Pons (tissue), 1 donor: ENCODE data around the gene FOXP2.
"Not testable (repeated sequence)": the region's sequence is repeated elsewhere in the genome, so short reads cannot be mapped to it uniquely, and the experiment has no call there.

Source experiments
- DNase-seq: peaks from one replicate; pipeline ENCODE4 v3.0.0-alpha.2; 2016; ENCODE audit warnings: low spot score

Gene FOXP2

DNA sequence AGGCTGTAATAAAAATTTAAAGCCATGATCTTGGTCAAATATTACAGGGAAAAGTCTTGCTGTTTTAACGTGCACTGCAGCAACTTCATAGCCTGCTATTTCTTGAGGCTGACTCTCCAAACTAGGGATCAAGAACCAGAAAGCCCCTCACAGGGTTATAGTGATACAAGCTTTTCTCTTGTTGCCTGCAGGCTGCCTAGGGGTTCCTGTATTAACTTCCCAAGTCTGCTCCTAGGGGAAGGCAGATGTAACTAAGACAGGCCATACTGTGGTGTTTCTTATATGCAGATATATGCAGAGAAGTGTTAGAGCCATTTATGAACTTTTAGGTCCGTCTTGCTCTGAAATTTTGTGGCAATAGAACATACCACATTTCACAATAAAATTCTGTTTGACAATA is 175.7 kb downstream of the FOXP2 start:
- DNase-seq, result no peak

DNA sequence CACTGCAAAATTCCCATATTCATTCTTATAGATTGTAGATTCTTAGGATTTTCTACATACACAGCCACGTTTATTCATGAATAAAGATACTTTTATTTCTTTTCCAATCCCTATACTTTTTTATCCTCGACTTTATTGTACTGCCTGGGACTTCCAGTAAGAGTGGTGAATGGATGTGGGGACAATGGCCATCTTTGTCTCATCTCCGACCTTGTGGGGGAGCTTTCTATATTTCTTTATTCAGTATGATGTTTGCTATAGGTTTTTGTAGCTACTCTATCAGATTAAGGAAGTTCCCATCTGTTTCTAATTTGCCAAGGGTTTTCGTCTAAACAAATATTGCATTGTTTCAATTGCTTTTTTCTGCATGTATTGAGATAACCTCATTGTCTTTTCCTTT is 184.3 kb downstream of the FOXP2 start:
- no peak for DNase-seq

DNA sequence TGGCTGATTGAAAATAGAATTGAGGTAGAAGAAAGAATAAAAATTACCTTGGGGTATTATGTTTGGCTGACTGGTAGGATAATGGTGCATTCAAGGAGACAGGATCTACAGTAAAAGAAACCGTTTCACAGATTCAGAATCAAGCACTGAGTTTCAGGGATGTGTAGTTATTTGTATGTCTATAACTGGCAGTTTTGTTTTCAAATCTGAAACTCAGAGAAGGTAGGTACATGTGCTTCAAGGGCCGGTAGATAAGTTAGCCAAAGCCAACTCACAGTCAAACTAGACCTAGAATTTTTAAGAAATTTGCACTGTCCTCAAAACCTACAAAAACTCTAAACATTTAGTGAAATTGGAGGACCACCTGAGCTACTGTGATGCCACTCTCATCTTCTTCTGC is 191.5 kb downstream of the FOXP2 start:
- DNase-seq, result no peak

DNA sequence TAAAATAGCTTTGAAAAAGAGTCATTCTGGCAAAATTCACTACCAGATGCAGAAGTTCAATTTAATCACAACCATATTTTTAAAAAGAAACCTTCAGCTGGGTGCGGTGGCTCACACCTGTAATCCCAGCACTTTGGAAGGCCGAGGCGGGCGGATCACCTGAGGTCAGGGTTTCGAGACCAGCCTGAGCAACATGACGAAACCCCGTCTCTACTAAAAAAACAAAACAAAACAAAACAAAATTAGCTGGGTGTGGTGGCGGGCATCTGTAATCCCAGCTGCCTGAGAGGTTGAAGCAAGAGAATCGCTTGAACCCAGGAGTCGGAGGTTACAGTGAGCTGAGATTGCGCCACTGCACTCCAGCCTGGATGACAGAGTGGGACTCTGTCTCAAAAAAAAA is 194.2 kb downstream of the FOXP2 start:
- not testable (repeated sequence) for DNase-seq

DNA sequence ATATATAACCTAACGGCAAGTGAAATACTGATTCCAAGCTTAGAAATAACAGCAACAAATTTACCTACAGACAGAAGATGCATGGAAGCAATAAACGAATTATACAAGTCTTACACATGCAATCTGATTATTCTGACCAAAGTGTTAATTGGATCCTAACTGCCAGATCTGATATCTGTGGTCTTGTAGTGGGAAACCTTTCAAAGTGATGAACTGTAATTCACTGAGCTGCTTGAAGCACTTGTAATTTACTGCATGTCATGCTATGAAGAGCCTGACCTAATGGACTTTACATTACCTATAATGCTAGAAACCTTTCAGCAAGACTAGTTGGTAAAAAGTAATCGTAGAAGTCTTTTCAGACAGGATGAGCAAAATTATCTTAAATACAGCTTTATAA is 205.6 kb downstream of the FOXP2 start:
- no peak for DNase-seq

DNA sequence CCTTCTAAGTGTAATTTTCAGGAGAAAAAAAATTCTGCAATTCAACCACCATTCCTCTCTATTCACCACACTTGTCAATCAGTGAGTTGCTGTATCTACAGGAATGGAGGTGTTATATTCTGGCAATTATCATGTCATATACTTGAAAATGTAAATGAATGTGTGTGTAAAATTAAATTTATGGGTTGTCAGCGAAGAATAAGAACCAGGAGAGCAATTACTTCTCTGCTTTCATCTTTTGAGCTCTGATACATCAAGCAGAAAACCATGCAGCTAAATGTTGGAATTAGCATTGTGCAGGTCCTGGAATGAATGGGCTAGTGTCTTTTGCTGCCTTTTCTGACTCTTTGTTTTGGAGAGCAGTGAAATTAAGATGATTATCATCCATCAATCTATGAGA is 207.6 kb downstream of the FOXP2 start:
- DNase-seq, result peak; percentile 15

DNA sequence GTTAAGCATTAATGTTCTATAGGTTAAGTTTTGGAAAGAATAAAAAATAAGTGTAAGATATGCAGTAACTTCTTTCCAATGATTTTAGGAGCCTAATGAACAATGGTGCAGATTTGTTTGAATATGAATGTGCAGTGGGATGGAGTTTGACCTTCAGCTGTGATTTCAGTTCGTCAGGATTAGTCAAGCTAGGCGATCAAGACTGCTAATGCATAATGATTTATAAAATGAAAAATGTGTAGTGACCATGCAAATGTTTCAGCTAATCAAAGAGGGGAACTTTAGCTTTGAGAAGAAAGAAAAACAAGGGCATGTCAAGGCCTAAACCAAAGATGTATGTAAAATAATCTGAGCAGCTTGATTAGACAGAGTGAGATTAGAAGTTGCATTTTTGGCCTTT is 208.5 kb downstream of the FOXP2 start:
- no peak for DNase-seq

DNA sequence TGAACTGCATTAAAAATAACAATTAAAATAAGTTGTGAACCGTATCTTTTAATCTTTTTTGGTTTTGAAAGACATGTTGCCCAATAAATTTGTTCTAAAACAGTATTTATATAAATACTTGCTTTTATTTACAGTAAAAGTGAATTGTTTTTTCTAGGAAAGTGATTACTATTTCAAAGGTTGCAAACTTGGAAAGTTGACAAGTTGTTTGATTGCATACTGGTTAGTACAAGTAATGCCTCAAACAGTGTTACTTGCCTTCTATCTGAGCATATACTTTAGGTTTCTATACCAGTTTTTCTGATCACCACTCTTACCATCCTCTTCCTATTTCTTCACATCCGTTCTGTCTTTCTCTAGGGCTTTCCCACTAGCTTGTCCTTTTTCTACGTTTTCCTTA is 212.6 kb downstream of the FOXP2 start:
- no peak for DNase-seq

DNA sequence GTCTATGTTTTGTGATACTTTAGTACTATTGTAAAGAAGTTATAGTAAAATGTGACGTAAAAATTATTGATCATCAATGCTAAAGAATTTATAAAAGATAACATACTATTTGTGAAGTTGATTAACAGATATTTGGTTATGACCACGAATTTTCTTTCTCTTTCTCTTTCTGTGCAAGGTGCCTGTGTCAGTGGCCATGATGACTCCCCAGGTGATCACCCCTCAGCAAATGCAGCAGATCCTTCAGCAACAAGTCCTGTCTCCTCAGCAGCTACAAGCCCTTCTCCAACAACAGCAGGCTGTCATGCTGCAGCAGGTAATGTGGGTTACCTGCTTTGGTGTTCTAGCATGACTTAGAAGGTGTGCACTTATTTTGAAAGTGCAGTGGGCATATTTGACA is 213.7 kb downstream of the FOXP2 start:
- no peak for DNase-seq

DNA sequence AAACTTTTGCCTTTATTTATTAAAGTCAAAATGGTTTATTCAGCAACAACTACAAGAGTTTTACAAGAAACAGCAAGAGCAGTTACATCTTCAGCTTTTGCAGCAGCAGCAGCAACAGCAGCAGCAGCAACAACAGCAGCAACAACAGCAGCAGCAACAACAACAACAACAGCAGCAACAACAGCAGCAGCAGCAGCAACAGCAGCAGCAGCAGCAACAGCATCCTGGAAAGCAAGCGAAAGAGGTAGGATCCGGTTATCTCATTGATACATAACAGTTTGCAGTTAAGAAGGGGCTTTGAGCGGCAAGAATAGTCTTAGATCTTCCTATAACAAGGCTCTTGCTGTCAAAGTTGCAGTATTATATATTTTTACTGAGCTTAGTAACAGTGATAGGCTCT is 215.1 kb downstream of the FOXP2 start:
- peak; percentile 20 for DNase-seq

DNA sequence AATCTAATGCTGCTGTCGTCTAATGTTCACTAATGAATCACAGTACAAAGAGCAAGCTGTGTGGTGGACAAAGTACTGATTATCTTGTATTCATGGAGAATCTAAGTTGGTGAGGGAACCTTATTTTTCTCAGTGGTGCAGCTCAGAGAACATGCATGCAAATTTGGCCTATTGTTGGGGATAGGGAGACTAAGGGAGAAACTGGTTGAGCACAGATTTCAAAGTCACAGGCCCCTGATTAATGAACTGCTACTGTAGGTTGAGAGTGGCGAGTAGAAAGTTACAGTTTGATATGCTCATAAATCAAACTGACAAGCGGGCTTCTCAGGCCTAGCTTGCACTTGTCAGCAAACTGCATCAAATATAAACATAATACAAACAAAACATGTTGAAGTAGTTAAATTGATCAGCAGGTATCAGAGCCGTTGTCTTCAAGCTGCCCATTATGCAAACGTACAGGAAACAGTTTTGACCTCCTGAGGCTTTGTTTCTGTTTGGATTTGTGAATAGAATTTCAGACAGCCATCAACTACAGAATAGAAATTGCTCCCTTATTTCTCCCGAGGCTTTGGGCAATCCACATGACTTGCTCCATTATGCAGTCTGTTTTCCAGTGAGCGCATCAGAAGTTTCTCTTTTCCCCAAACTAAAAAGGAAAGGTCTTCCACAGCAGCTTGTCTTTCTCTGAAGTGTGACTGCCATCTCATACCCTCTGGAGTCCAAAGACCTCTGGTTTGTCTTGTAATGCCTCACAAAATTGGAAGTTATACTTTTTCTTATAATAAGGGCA is 215.8 kb downstream of the FOXP2 start:
- peak; percentile 87 for DNase-seq

DNA sequence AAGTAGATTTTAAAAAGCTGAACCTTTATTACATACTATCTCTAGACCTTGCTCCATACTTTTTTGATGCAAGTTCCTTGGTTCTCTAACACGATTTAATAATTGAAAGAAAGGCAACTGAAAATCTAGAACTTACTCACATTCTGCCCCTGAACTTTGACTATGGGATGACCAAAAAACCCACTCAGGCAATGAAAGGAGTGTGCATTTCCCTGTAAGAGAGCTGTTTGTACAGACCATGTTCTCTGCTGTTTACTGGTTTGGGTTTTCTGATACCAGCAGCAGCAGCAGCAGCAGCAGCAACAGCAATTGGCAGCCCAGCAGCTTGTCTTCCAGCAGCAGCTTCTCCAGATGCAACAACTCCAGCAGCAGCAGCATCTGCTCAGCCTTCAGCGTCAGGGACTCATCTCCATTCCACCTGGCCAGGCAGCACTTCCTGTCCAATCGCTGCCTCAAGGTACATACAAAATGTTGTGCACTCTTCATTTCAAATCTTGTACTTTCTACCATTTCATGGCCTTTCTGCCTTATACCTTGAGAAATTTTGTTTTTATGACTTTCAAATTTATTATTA is 216.7 kb downstream of the FOXP2 start:
- DNase-seq, result peak; percentile 7

DNA sequence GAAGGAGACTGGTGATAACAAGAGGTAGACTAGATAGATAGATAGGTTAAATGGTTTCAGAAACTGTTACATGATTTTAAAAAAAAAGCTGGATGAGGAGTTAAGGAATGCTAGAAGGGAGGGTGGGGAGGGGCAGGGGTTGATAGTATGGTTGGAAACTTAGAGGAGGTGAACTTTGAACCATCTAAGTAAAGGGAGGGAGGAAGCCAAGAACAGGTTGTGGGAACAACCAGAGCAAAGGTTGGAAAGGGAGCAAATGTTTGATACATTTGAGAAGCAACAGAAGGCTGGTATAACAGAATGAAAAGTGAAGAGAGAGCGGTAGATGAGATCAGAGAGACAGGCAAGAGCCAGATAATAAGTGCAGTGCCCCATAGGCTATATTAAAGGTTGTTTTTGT is 224.8 kb downstream of the FOXP2 start:
- no peak for DNase-seq

DNA sequence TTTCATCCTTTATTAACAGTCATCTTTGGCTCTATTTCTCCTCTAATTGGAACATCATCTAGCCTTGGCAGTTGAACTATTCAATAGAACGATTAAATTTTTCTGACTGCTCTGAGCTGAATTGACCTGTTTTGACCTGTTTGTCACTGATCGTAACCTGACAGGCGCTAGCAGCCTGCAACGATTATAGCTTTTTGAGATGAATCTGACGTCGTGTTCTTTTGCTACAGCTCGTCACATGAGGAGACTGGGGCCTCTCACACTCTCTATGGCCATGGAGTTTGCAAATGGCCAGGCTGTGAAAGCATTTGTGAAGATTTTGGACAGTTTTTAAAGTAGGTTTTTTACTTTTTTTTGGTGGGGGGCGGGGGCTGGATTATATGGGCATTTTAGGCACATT is 229.8 kb downstream of the FOXP2 start:
- no peak for DNase-seq

DNA sequence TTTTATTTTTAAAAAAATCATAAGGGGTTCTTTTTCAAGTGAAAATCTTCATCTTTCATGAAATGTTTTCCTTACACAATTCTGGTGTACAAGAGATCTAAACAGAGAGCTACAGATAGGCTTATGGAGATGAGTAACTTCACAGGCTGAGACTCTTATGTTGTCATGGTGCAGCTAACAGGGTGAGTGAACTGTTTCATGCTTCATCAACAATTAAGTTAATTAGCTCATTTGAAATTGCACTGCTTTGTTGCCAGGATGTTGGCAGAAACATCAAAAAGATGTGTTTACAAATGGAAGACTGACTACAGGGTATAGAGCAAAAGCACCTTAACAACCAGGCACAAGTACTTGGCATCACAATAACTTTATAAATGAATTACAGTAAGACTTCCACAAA is 230.8 kb downstream of the FOXP2 start:
- DNase-seq, result no peak

DNA sequence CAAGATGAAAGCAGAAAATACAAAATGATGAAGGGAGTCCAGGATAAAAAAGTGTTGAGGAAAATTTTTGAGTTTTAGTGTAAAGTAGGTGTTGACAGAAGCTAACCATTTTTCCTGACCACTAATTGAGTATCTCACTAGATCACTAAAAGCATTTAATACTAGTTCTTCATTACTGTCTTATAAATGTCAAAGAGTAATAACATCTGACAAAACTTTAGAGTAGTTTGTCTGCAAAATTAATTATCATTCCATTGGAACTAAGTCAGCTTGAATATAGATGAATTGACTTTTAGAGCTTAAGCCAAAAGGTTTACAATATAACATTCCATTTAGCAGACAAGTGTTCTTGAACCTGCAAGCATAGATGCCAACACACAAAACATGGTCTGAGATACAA is 232.9 kb downstream of the FOXP2 start:
- no peak for DNase-seq

DNA sequence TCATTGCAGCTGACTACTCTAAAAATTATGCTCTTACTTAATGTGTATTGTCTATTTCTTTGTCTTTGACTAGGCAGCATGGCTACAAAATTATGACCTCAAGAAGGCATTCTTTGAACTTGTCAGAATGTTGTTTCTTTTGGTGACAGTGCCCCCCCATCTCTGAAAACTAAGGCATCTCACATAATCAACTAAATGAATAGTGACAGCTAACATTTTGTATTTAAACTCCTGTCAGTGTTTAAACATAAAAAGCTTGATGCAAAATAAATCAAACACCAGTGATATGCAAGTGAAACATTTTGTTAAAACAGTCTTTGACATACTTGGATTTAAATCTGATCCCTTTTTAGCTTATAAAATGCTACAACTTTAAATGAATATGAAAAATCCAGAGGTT is 233.5 kb downstream of the FOXP2 start:
- no peak for DNase-seq

DNA sequence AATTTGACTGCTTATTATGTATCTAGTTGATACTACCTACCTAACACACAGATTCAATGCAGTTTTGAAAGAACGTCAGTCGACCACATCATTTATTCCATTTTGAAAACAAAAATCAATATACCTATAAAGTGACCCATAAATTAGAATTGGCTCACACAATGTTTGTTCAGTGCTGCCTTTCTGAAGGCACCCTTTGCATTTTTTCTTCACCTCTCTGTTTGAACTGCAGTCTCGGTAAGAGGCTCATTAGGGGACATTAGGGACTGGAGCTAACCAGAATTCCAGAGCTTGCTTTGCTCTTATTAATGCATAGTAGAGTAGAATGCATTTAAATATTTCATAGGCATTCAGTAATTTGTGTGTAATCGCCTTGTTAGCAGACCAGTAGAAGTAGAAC is 234.1 kb downstream of the FOXP2 start:
- no peak for DNase-seq

DNA sequence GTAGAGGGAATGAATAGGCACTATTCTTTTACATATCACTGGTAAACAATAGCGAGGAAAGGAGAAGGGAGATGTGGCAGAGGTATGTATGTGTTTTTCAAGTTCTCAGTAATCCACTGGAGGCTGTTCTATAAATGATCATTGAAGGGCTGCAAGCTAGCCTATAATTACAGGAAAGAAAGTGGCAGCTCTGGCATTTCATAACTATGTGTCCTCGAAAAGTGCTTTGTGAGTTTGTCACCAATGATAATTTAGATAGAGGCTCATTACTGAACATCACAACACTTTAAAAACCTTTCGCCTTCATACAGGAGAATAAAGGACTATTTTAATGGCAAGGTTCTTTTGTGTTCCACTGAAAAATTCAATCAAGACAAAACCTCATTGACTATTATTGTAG is 235.1 kb downstream of the FOXP2 start:
- DNase-seq, result no peak

DNA sequence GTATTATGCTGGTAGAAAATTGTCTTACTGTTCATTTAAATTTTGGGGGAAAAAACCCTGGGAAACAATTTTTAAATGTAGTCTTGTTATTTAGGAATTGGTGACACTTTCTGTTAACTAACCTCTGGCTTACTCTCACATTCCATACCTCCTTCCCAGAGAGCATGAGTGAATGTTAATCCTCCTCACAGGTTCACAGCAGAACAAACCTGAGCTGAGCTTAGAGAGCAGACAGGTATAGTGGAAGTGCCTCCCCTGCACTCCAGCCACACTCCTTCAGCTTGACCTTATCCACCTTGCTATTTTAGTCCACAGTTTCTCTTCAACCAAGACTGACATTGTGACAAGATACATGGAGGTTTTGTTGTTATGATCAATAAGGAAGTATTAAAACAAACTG is 235.9 kb downstream of the FOXP2 start:
- DNase-seq, result no peak

DNA sequence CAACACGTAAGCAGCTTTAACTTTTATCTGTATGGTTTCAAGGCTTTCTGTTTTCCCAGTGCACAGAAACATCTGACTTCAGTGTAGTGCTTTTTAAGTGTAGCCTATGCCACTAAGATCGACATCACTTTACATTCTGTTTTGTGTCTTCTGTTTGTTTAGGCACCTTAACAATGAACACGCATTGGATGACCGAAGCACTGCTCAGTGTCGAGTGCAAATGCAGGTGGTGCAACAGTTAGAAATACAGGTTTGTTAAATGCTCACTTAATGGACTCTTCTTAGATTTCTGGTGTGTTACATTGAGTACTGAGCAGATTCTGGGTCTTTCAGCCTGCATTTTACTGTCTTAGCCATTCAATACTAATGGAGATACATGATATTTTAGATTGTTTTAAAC is 237.4 kb downstream of the FOXP2 start:
- DNase-seq, result no peak

DNA sequence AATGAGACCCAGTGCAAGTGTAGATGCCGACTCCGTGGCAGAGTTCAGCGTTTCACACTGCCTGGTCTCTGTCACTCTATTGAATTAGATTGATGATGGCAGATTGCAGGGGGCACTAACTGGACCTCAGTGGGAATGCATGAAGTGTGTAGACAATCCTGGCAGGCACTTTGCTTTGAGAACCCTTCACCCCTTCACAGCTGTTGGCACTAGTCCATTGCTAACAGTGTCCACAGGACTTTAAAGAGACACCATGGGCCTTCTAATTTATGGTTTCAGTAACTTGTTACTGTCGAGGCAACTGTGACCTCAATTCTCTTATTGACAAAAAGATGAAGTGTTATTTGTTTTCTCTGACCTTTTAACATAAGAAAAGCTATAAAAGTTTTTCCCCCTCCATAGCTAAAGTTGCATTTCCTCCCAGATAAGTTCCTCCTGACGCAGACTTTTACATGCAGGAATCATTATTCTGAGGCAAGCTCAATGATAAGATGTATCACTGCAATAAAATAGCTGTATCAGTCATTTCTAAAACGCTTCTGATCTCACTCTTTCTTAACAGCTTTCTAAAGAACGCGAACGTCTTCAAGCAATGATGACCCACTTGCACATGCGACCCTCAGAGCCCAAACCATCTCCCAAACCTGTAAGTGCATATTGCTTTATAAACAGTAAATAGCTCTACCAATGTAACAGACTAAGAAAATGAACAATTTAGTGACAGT is 238.9 kb downstream of the FOXP2 start:
- no peak for DNase-seq

DNA sequence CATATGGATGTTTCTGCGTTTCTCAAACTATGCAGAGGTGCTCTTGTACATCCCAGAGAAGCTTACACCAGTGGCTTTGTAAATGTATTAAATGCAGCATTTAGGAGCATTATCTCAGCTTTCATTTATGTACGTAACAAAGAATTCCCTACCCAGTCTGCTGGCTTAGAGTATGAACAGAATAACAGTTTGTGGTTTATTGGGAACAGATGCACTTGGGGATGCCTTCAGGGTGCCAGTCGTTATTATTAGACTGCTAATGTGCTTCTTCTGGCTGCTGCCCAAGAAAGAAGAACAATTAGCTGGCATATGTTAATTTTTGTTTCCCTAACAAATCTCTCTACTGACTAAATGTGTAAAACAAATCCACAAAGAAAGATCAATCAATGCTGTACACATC is 241.9 kb downstream of the FOXP2 start:
- DNase-seq, result no peak

DNA sequence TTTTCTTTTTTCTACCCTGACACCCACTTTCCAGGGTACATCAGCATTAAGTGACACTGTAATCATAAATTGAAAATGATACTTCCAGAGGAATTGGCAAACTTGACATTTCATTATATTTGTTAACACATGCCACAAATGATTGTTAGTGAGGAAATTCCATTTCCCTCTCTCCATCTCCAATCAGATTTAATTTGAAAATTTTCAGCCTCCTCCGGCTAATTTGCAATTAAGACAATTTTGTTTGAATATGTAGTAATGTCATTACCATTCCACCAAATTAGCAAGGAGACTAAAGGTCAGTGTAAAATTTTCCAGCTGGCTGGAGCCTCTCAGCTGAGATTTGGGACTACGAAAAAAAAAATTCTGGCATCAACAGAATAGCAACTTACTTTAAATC is 242.7 kb downstream of the FOXP2 start:
- no peak for DNase-seq
